Endodermal cell (in vitro differentiated cells): ENCODE results near the gene ACOX2. TPM values are rescaled to one million over a fixed set of nuclear protein-coding genes. Genes with fewer than 3 reads are reported as not detected.

Source experiments
- DNase-seq: peaks from one replicate; pipeline ENCODE4 v3.0.0-alpha.2; 2017
- H3K27ac ChIP-seq: 2 replicates; pipeline ENCODE4 v1.5.1; 2013; ENCODE audit warnings: mild to moderate bottlenecking, low read depth, low read length, moderate library complexity
- H3K27me3 ChIP-seq: 2 replicates; pipeline ENCODE4 v1.6.1; 2013; ENCODE audit warnings: mild to moderate bottlenecking, low read length, moderate library complexity; ENCODE audit not compliant: insufficient read depth, control insufficient read depth, poor library complexity, severe bottlenecking
- H3K36me3 ChIP-seq: 2 replicates; pipeline ENCODE4 v1.7.0; 2013; ENCODE audit warnings: mild to moderate bottlenecking, low read length, moderate library complexity; ENCODE audit not compliant: control insufficient read depth, insufficient read depth
- H3K4me1 ChIP-seq: one replicate; pipeline ENCODE4 v1.7.0; 2013; ENCODE audit warnings: low read length; ENCODE audit not compliant: control insufficient read depth, insufficient read depth
- H3K4me3 ChIP-seq: 2 replicates; pipeline ENCODE4 v1.5.1; 2013; ENCODE audit warnings: mild to moderate bottlenecking, low read length, moderate library complexity
- H3K9ac ChIP-seq: 2 replicates; pipeline ENCODE4 v1.6.1; 2013; ENCODE audit warnings: mild to moderate bottlenecking, low read length, moderate library complexity; ENCODE audit not compliant: poor library complexity, severe bottlenecking; ENCODE audit errors: extremely low read depth
- H3K9me3 ChIP-seq: 2 replicates; pipeline ENCODE4 v1.6.1; 2013; ENCODE audit warnings: mild to moderate bottlenecking, low read length, moderate library complexity; ENCODE audit not compliant: control insufficient read depth
- H3K27ac Mint-ChIP-seq: 2 replicates; pipeline ENCODE4 v1.8.0; 2020; ENCODE audit warnings: mixed read lengths
- H3K27me3 Mint-ChIP-seq: 2 replicates; pipeline ENCODE4 v1.8.0; 2021; ENCODE audit warnings: mild to moderate bottlenecking, mixed read lengths; ENCODE audit not compliant: insufficient read depth
- H3K36me3 Mint-ChIP-seq: 2 replicates; pipeline ENCODE4 v1.8.0; 2020; ENCODE audit warnings: low read depth, mixed read lengths
- H3K4me1 Mint-ChIP-seq: 2 replicates; pipeline ENCODE4 v1.8.0; 2020; ENCODE audit warnings: mixed read lengths
- H3K4me3 Mint-ChIP-seq: 2 replicates; pipeline ENCODE4 v1.8.0; 2020; ENCODE audit warnings: mild to moderate bottlenecking, moderate library complexity, mixed read lengths
- H3K9me3 Mint-ChIP-seq: 2 replicates; pipeline ENCODE4 v1.8.0; 2020; ENCODE audit warnings: mild to moderate bottlenecking, mixed read lengths
- WGBS, 2 experiments: methylation state at CpG; one replicate each; pipeline versions ENCODE4 v1.1.5 to v1.1.7; 2013; ENCODE audit warnings: missing lambda C conversion rate in 2 of 2, mixed read lengths in 1 of 2; ENCODE audit not compliant: insufficient coverage in 1 of 2, insufficient read length in 1 of 2; 5-methylcytosine and 5-hydroxymethylcytosine counted together
- total RNA-seq, 2 donors: library from RNA; stranded (reverse); fragmentation: NEBNext Ultra II Directional in 1 of 2; extraction: Animal tissue kit (Norgen Biotek cat#: 25700) in 1 of 2; gene quantifications; 2 replicates in 1 of 2; 3 replicates in 1 of 2; pipeline ENCODE4 v1.2.1, GENCODE V29; 2021
- TF ChIP-seq, protein P1 (sequence below): fragments of 200-600 bp; sonication (generic); conservative IDR thresholded peaks from 2 replicates; pipeline ENCODE4 v1.5.0; 2021; ENCODE audit warnings: antibody characterized with exemption, mild to moderate bottlenecking

The ACOX2 gene
- total RNA-seq, 2 donors from 2014 or later, result 6.6 to 9.8 TPM

DNA sequence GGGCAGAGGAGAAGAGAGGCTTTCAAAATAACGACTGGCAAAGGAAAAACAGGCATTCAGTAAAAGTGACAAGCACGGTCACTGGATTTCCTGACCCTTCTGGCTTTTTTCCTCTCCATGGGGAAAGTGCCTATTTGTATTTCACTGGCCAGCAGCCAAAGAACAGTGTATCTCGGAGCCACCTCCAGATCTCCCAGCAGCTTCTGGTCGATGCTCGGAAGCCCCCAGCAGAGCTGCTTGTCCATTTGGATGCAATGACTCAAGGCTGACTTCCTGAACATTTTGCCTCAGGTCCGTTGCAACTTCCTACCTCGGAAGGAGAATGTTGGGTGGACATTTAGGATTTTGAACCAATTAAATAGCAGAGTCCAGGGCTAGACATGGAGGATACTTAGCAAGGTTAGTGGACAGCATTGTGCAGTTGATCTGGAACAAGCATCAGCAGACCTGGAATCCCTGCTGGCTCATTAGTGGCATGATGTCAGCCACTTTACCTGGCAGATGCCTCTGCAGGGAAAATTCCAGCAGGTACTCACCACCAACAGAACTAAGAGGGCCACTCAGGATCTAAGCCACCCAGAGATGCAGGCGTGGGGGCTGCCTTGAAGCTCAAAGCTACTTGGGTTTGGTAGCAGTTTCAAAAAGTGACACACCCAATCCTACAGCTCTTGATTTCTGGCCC, 39.1 kb upstream of the ACOX2 start:
- Mint-ChIP-seq H3K36me3 (no peaks in the 10 kb centered on the region), H3K4me1 (peaks cover 15% of the 10 kb centered on the region), H3K9me3 (peaks cover 7% of the 10 kb centered on the region), H3K27ac (no peak overlapping the region), H3K4me3 (no peak overlapping the region), H3K27me3 (peaks cover 11% of the 10 kb centered on the region)
- DNase-seq, result no peak
- Histone ChIP-seq H3K27ac (no peak overlapping the region), H3K27me3 (peaks cover 3% of the 10 kb centered on the region), H3K4me1 (peaks cover 5% of the 10 kb centered on the region), H3K36me3 (no peaks in the 10 kb centered on the region), H3K4me3 (no peak overlapping the region), H3K9ac (no peak overlapping the region), H3K9me3 (peaks cover 6% of the 10 kb centered on the region)
- WGBS, 2 experiments, result 77 to 86% methylated on average over 5 to 8 of the region's 8 CpGs
- TF ChIP-seq, protein P1, sequence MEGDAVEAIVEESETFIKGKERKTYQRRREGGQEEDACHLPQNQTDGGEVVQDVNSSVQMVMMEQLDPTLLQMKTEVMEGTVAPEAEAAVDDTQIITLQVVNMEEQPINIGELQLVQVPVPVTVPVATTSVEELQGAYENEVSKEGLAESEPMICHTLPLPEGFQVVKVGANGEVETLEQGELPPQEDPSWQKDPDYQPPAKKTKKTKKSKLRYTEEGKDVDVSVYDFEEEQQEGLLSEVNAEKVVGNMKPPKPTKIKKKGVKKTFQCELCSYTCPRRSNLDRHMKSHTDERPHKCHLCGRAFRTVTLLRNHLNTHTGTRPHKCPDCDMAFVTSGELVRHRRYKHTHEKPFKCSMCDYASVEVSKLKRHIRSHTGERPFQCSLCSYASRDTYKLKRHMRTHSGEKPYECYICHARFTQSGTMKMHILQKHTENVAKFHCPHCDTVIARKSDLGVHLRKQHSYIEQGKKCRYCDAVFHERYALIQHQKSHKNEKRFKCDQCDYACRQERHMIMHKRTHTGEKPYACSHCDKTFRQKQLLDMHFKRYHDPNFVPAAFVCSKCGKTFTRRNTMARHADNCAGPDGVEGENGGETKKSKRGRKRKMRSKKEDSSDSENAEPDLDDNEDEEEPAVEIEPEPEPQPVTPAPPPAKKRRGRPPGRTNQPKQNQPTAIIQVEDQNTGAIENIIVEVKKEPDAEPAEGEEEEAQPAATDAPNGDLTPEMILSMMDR, result no peak

DNA sequence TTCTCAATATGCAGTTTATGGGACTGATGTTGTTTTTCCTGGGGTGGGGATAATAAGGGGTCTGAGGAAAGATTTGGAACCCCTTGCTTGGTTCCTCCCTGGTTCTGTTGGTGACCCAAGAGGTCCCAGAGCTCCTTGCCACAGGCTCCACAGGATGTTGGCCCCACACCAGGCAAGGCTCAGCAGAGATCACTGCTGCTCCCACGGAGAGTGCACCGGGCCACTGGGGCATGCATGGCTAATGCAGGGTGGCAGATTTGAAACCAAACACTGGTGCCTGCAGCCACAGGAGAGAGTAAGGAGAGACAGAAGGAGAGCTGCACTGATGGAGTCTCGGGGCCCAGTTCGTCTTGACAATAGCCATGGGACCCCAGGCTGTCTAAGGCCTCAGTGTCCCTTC, 37.7 kb upstream of the ACOX2 start:
- Histone ChIP-seq H3K27ac (no peak overlapping the region), H3K27me3 (peaks cover 3% of the 10 kb centered on the region), H3K36me3 (no peaks in the 10 kb centered on the region), H3K4me3 (no peak overlapping the region), H3K9ac (no peak overlapping the region), H3K4me1 (no peaks in the 10 kb centered on the region), H3K9me3 (peaks cover 6% of the 10 kb centered on the region)
- Mint-ChIP-seq H3K9me3 (peaks cover 7% of the 10 kb centered on the region), H3K27me3 (peaks cover 11% of the 10 kb centered on the region), H3K4me1 (peaks cover 10% of the 10 kb centered on the region), H3K27ac (no peak overlapping the region), H3K4me3 (no peak overlapping the region), H3K36me3 (no peaks in the 10 kb centered on the region)
- TF ChIP-seq, protein P1, result no peak
- WGBS, 2 experiments, result 88 to 94% methylated on average over 3 to 4 of the region's 4 CpGs
- no peak for DNase-seq

DNA sequence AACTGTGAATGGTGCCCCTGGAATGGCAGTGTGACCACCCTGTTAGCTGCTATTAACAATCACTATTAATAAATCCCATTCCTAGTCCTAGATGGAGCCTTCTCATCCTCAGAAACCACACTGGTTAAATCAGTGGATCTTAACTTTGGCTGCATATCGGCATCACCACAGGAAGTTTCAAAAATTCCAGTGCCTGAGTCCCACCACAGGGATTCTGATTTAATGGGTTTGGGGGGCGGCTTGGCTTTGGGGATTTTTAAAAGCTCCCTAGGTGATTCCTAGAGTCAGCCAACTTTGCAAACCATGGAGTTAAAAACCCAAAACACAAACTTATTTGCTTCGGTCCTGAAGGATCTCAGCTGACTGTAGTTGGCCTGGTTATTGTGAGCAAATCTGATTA, 37.1 kb upstream of the ACOX2 start:
- H3K4me1 ChIP-seq, result no peaks in the 10 kb centered on the region
- no peaks in the 10 kb centered on the region for H3K36me3 Mint-ChIP-seq
- H3K9me3 ChIP-seq, result peaks cover 6% of the 10 kb centered on the region
- TF ChIP-seq, protein P1, result no peak
- no peak overlapping the region for H3K4me3 Mint-ChIP-seq
- H3K4me1 Mint-ChIP-seq, result peaks cover 10% of the 10 kb centered on the region
- DNase-seq, result no peak
- WGBS, 2 experiments, result 91 to 93% methylated on average over 2 to 3 of the region's 3 CpGs
- H3K36me3 ChIP-seq, result no peaks in the 10 kb centered on the region
- H3K27ac ChIP-seq, result no peak overlapping the region
- H3K27ac Mint-ChIP-seq, result no peak overlapping the region
- peaks cover 3% of the 10 kb centered on the region for H3K27me3 ChIP-seq
- peaks cover 7% of the 10 kb centered on the region for H3K9me3 Mint-ChIP-seq
- peaks cover 11% of the 10 kb centered on the region for H3K27me3 Mint-ChIP-seq
- no peak overlapping the region for H3K9ac ChIP-seq
- no peak overlapping the region for H3K4me3 ChIP-seq
